ENCODE results near the gene VGLL4. TPM values are rescaled to one million over a fixed set of nuclear protein-coding genes. Genes with fewer than 3 reads are reported as not detected.
A peak's percentile ranks its signal among the peaks of the same experiment; 100 is the strongest.

Gene VGLL4
- total RNA-seq, 1 experiment from 2014 or later: 42.1 TPM

- Histone ChIP-seq H3K9me3 (ENCODE audit: control insufficient read depth, low read depth, low read length) (no peaks in the 10 kb centered on the region), H3K4me1 (ENCODE audit: insufficient read depth, low read length) (peaks cover 13% of the 10 kb centered on the region; the same call in 1 of the 2 replicates), H2AFZ (ENCODE audit: low read length) (no peak overlapping the region), H3K27me3 (ENCODE audit: insufficient read depth, low read length) (no peaks in the 10 kb centered on the region), H4K91ac (ENCODE audit: insufficient read length, low read depth, low read length) (no peak overlapping the region), H2BK120ac (ENCODE audit: low read depth, low read length, poor library complexity, severe bottlenecking) (no peak overlapping the region), H4K8ac (replicated peaks; ENCODE audit: insufficient read length, low read depth, low read length) (no peak overlapping the region), H3K79me2 (ENCODE audit: insufficient read depth, low read length) (no peaks in the 10 kb centered on the region), H3K14ac (ENCODE audit: insufficient read depth, low read length) (no peak overlapping the region; the same call in 1 of the 2 replicates), H3K23me2 (ENCODE audit: insufficient read length, low read depth, low read length, poor library complexity, severe bottlenecking) (no peaks in the 10 kb centered on the region), H3K18ac (ENCODE audit: insufficient read length, low read depth, low read length) (no peak overlapping the region), H4K5ac (ENCODE audit: insufficient read length, low read depth, low read length) (no peak overlapping the region), H2AK5ac (ENCODE audit: insufficient read length, low read length) (no peak overlapping the region), H3K27ac (ENCODE audit: insufficient read length, low read depth, low read length) (no peak overlapping the region), H3K23ac (ENCODE audit: insufficient read length, low read depth, low read length) (no peak overlapping the region), H4K20me1 (ENCODE audit: control insufficient read depth, insufficient read depth, insufficient read length) (no peaks in the 10 kb centered on the region), H3K4ac (ENCODE audit: low read depth, low read length) (no peak overlapping the region), H3K79me1 (ENCODE audit: insufficient read depth, low read depth, low read length, poor library complexity, severe bottlenecking) (no peaks in the 10 kb centered on the region), H3K9ac (ENCODE audit: extremely low read depth, insufficient read length, low read length) (no peak overlapping the region), H2BK12ac (ENCODE audit: insufficient read length, low read depth, low read length) (no peak overlapping the region), H3T11ph (ENCODE audit: low read length) (no peak overlapping the region), H3K4me2 (ENCODE audit: insufficient read depth, insufficient read length, low read length) (no peak overlapping the region), H2BK20ac (ENCODE audit: low read depth, low read length, poor library complexity, severe bottlenecking) (no peak overlapping the region), H2BK15ac (ENCODE audit: low read depth, low read length) (no peak overlapping the region), H3K56ac (ENCODE audit: insufficient read length, low read depth, low read length) (no peak overlapping the region), H2BK5ac (ENCODE audit: insufficient read length, low read length) (no peak overlapping the region)
- TF ChIP-seq, protein P1, sequence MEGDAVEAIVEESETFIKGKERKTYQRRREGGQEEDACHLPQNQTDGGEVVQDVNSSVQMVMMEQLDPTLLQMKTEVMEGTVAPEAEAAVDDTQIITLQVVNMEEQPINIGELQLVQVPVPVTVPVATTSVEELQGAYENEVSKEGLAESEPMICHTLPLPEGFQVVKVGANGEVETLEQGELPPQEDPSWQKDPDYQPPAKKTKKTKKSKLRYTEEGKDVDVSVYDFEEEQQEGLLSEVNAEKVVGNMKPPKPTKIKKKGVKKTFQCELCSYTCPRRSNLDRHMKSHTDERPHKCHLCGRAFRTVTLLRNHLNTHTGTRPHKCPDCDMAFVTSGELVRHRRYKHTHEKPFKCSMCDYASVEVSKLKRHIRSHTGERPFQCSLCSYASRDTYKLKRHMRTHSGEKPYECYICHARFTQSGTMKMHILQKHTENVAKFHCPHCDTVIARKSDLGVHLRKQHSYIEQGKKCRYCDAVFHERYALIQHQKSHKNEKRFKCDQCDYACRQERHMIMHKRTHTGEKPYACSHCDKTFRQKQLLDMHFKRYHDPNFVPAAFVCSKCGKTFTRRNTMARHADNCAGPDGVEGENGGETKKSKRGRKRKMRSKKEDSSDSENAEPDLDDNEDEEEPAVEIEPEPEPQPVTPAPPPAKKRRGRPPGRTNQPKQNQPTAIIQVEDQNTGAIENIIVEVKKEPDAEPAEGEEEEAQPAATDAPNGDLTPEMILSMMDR (conservative IDR thresholded peaks at IDR 0.05): no peak
- Mint-ChIP-seq H3K4me3 (peak overlapping the region in 1 of 2 experiments; percentile 15; a peak in 1 of 5 replicates), H3K9me3 (peaks cover 0 to 8% of the 10 kb centered on the region in 2 experiments; a peak in 1 of 5 replicates), H3K27me3 (ENCODE audit: low read depth) (no peaks in the 10 kb centered on the region), H3K27ac (peak overlapping the region in 2 of 3 experiments; percentile 17 to 35; a peak in 2 of 7 replicates), H3K36me3 (ENCODE audit: insufficient read depth in 1 of 3, low read depth in 3 of 3) (peaks cover 6 to 11% (median 7%) of the 10 kb centered on the region in 3 experiments; a peak in 5 of 7 replicates), H3K4me1 (peaks cover 25 to 26% of the 10 kb centered on the region in 2 experiments)
- DNase-seq: no peak
- WGBS (ENCODE audit: extremely low coverage, insufficient read length, low lambda C conversion rate): no CpG with 5 or more reads among the region's 5 CpGs
Measured at GRCh38 chr3:11510356-11510755, 133.4 kb downstream of the VGLL4 start.

Measured in H9 (cell line).